Gastroesophageal sphincter (tissue), 4 donors: Measurements from ENCODE around the gene GSK3B. TPM values are rescaled to one million over a fixed set of nuclear protein-coding genes. Genes with fewer than 3 reads are reported as not detected.

Source experiments
- ATAC-seq: fragments of 150-250 bp; one replicate; pipeline ENCODE4 v1.9.1; 2016; ENCODE audit warnings: mild to moderate bottlenecking, moderate library complexity
- H3K27ac ChIP-seq, 4 donors: fragments of 200-600 bp; sonication (generic) in 3 of 4; 1 replicate in 3 of 4; 2 replicates in 1 of 4; pipeline ENCODE4 v1.5.1; 2016 to 2019
- H3K27me3 ChIP-seq: fragments of 200-600 bp; sonication (generic); one replicate; pipeline ENCODE4 v1.5.1; 2019
- H3K36me3 ChIP-seq, 2 donors: fragments of 200-600 bp; sonication (generic); one replicate each; pipeline ENCODE4 v1.5.1; 2019; ENCODE audit warnings: control low read depth in 1 of 2
- H3K4me1 ChIP-seq, 3 donors: fragments of 200-600 bp; sonication (generic); 1 replicate in 2 of 3; 2 replicates in 1 of 3; pipeline ENCODE4 v1.5.1; 2016 to 2019; ENCODE audit warnings: control low read depth in 2 of 3
- H3K4me3 ChIP-seq, 2 donors: fragments of 200-600 bp; sonication (generic); one replicate each; pipeline ENCODE4 v1.5.1; 2019; ENCODE audit warnings: mild to moderate bottlenecking in 1 of 2, moderate library complexity in 1 of 2
- H3K9me3 ChIP-seq, 3 donors: fragments of 200-600 bp; sonication (generic); one replicate each; pipeline ENCODE4 v1.5.1; 2017 to 2019; ENCODE audit warnings: control low read depth in 2 of 3
- CTCF ChIP-seq, 4 experiments: fragments of 200-600 bp in 2 of 4; fragments of 450-650 bp in 2 of 4; sonication (generic) in 1 of 4; IDR thresholded peaks; one replicate each; pipeline ENCODE4 v1.5.1; 2017 to 2019; ENCODE audit warnings: antibody characterized with exemption in 4 of 4, mild to moderate bottlenecking in 2 of 4, moderate library complexity in 2 of 4
- EP300 ChIP-seq: sonication (generic); formaldehyde crosslinking; IDR thresholded peaks from one replicate; pipeline ENCODE4 v1.6.1; 2017; ENCODE audit warnings: antibody characterized with exemption, mild to moderate bottlenecking
- POLR2A ChIP-seq, 2 donors: fragments of 450-650 bp; IDR thresholded peaks; one replicate each; pipeline ENCODE4 v1.6.1; 2017; ENCODE audit warnings: antibody characterized with exemption in 2 of 2, mild to moderate bottlenecking in 2 of 2, moderate library complexity in 1 of 2
- POLR2AphosphoS5 ChIP-seq: sonication (generic); formaldehyde crosslinking; IDR thresholded peaks from one replicate; pipeline ENCODE4 v1.6.1; 2017; ENCODE audit warnings: antibody characterized with exemption
- WGBS, 2 donors: methylation state at CpG; one replicate each; pipeline ENCODE4 v1.1.5; 2018; ENCODE audit warnings: low coverage in 1 of 2; 5-methylcytosine and 5-hydroxymethylcytosine counted together
- total RNA-seq, 4 donors: library from RNA; depleted of rRNA; stranded (reverse); fragments of >200 nt; gene quantifications; one replicate each; pipeline ENCODE4 v1.1.0, GENCODE V29; 2016

GSK3B gene
- total RNA-seq, 4 donors from 2014 or later: 32.7 to 40.6 (median 34.6) TPM

- WGBS, 2 donors: 67 to 79% methylated on average over 1 of the region's 1 CpG
- no peak for ATAC-seq
- Histone ChIP-seq H3K27me3 (no peaks in the 10 kb centered on the region), H3K4me3 (no peak overlapping the region), H3K9me3 (no peaks in the 10 kb centered on the region), H3K27ac (no peak overlapping the region), H3K36me3 (peaks cover 0 to 10% of the 10 kb centered on the region in 2 donors), H3K4me1 (no peaks in the 10 kb centered on the region)
- no peak for TF ChIP-seq POLR2A (IDR thresholded peaks at IDR 0.05)
- no peak for TF ChIP-seq EP300
- no peak for TF ChIP-seq POLR2AphosphoS5
- TF ChIP-seq CTCF (IDR thresholded peaks at IDR 0.05): no peak
Measured at GRCh38 chr3:119871571-119871970, 222.7 kb downstream of the GSK3B start.

DNA sequence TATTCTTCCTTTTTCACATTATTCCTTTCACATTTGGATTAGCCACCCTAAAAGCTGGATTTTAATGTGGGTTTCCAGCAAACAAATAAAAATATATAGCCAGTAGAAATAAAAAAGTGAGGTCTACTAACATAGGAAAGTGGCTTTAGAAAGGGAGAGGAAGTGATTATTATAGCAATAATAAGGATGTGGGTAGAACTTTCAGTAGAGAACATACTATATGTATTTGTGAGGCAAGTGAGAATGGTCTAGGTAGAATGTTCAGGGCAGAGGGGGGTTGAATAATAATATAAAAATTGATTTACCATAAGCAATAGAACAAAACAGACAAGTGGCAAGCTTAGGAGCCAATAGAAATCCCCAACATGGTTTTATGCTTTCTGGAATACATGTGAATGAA lies 223.7 kb downstream of the GSK3B start:
- Histone ChIP-seq H3K9me3 (no peaks in the 10 kb centered on the region), H3K36me3 (peaks cover 0 to 4% of the 10 kb centered on the region in 2 donors), H3K4me3 (no peak overlapping the region), H3K4me1 (no peaks in the 10 kb centered on the region), H3K27ac (no peak overlapping the region), H3K27me3 (no peaks in the 10 kb centered on the region)
- no peak for ATAC-seq
- TF ChIP-seq EP300 (no peak), POLR2A (IDR thresholded peaks at IDR 0.05) (no peak), CTCF (IDR thresholded peaks at IDR 0.05) (no peak), POLR2AphosphoS5 (no peak)

- 81 to 87% methylated on average over 7 of the region's 7 CpGs for WGBS, 2 donors
- no peaks in the 10 kb centered on the region for H3K9me3 ChIP-seq
- no peak overlapping the region for H3K27ac ChIP-seq
- TF ChIP-seq POLR2A (IDR thresholded peaks at IDR 0.05) (no peak), EP300 (no peak), POLR2AphosphoS5 (no peak), CTCF (IDR thresholded peaks at IDR 0.05) (no peak)
- H3K36me3 ChIP-seq: peaks cover 0 to 35% of the 10 kb centered on the region in 2 donors
- H3K4me3 ChIP-seq: no peak overlapping the region
- no peaks in the 10 kb centered on the region for H3K4me1 ChIP-seq
- ATAC-seq: no peak
- no peaks in the 10 kb centered on the region for H3K27me3 ChIP-seq
Measured at GRCh38 chr3:119864476-119864875, 229.8 kb downstream of the GSK3B start.

DNA sequence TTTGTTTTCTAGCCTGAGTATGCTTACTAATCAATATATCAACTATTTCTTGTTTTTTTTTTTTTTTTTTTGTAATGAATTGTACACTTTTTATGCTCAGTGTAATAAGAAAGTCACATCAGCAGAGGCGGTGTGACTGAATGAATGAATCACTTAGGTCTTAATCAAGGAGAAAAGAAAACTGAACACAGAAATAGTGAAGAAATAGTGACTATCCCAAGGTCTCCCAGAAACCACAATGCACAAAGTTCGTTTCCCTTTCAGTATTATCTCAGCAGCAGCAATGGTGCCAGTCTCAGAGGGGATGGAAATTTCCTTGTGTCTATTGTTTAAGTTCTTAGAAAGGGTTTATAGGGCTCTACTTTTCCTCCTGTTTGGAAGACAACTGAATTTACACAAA lies 231.6 kb downstream of the GSK3B start:
- no peak overlapping the region for H3K27ac ChIP-seq
- no peaks in the 10 kb centered on the region for H3K27me3 ChIP-seq
- ATAC-seq: no peak
- H3K36me3 ChIP-seq: peaks cover 0 to 49% of the 10 kb centered on the region in 2 donors
- no peak for TF ChIP-seq POLR2A (IDR thresholded peaks at IDR 0.05)
- no peak for TF ChIP-seq POLR2AphosphoS5
- TF ChIP-seq EP300: no peak
- TF ChIP-seq CTCF (IDR thresholded peaks at IDR 0.05): no peak
- WGBS, 2 donors: 86 to 96% methylated on average over 1 to 2 of the region's 2 CpGs
- no peak overlapping the region for H3K4me3 ChIP-seq
- no peaks in the 10 kb centered on the region for H3K9me3 ChIP-seq
- no peaks in the 10 kb centered on the region for H3K4me1 ChIP-seq

GRCh38 chr3:119861681-119862080 lies 232.6 kb downstream of the GSK3B start:
- H3K36me3 ChIP-seq: peaks cover 0 to 53% of the 10 kb centered on the region in 2 donors
- TF ChIP-seq POLR2A (IDR thresholded peaks at IDR 0.05): no peak
- TF ChIP-seq POLR2AphosphoS5: no peak
- no peak for TF ChIP-seq EP300
- TF ChIP-seq CTCF (IDR thresholded peaks at IDR 0.05): no peak
- no peak for ATAC-seq

More at GRCh38 chr3:119861681-119862080, 232.6 kb downstream of the GSK3B start:
- Histone ChIP-seq H3K27me3 (no peaks in the 10 kb centered on the region), H3K9me3 (no peaks in the 10 kb centered on the region), H3K27ac (no peak overlapping the region), H3K4me3 (no peak overlapping the region), H3K4me1 (no peaks in the 10 kb centered on the region)
- 91 to 92% methylated on average over 2 of the region's 2 CpGs for WGBS, 2 donors
